IPS-18c (cell line): ENCODE results near the gene PDIA5.
"Not testable (repeated sequence)": the region's sequence is repeated elsewhere in the genome, so short reads cannot be mapped to it uniquely, and the experiment has no call there.

Source experiments
- H3K4me3 ChIP-seq: 2 replicates; pipeline ENCODE4 v1.7.0; 2013; ENCODE audit warnings: low read depth, mild to moderate bottlenecking, low read length, moderate library complexity; ENCODE audit not compliant: insufficient read depth
- H3K9me3 ChIP-seq: one replicate; pipeline ENCODE4 v1.6.1; 2013; ENCODE audit warnings: mild to moderate bottlenecking, low read length, moderate library complexity; ENCODE audit not compliant: control insufficient read depth, insufficient read depth

Gene PDIA5

GRCh38 chr3:123098426-123099330 is 31.9 kb downstream of the PDIA5 start:
- no peak overlapping the region; the same call in 1 of the 2 replicates for H3K4me3 ChIP-seq
- H3K9me3 ChIP-seq: no peaks in the 10 kb centered on the region

- no peaks in the 10 kb centered on the region for H3K9me3 ChIP-seq
- H3K4me3 ChIP-seq: no peak overlapping the region
Observed at GRCh38 chr3:123099331-123100192, 32.7 kb downstream of the PDIA5 start.

- Histone ChIP-seq H3K9me3 (no peaks in the 10 kb centered on the region), H3K4me3 (no peak overlapping the region)
Observed at GRCh38 chr3:123100193-123100776, 33.5 kb downstream of the PDIA5 start.

GRCh38 chr3:123102249-123102648 is 35.4 kb downstream of the PDIA5 start:
- Histone ChIP-seq H3K9me3 (no peaks in the 10 kb centered on the region), H3K4me3 (no peak overlapping the region)

- H3K9me3 ChIP-seq: no peaks in the 10 kb centered on the region
- H3K4me3 ChIP-seq: no peak overlapping the region
Observed at GRCh38 chr3:123102826-123103225, 36.0 kb downstream of the PDIA5 start.

GRCh38 chr3:123104550-123104949 is 37.7 kb downstream of the PDIA5 start:
- Histone ChIP-seq H3K9me3 (no peaks in the 10 kb centered on the region), H3K4me3 (no peak overlapping the region)

- Histone ChIP-seq H3K9me3 (no peaks in the 10 kb centered on the region), H3K4me3 (no peak overlapping the region)
Observed at GRCh38 chr3:123105201-123106189, 38.7 kb downstream of the PDIA5 start.

GRCh38 chr3:123110282-123110975 is 43.6 kb downstream of the PDIA5 start:
- no peak overlapping the region for H3K4me3 ChIP-seq
- no peaks in the 10 kb centered on the region for H3K9me3 ChIP-seq

- H3K9me3 ChIP-seq: no peaks in the 10 kb centered on the region
- no peak overlapping the region for H3K4me3 ChIP-seq
Observed at GRCh38 chr3:123110976-123111615, 44.3 kb downstream of the PDIA5 start.

GRCh38 chr3:123111640-123112039 is 44.8 kb downstream of the PDIA5 start:
- H3K9me3 ChIP-seq: no peaks in the 10 kb centered on the region
- no peak overlapping the region for H3K4me3 ChIP-seq

GRCh38 chr3:123112232-123112631 is 45.4 kb downstream of the PDIA5 start:
- Histone ChIP-seq H3K4me3 (no peak overlapping the region), H3K9me3 (no peaks in the 10 kb centered on the region)

GRCh38 chr3:123112656-123113055 is 45.8 kb downstream of the PDIA5 start:
- not testable (repeated sequence) for H3K9me3 ChIP-seq, H3K4me3 ChIP-seq

- Histone ChIP-seq H3K4me3 (no peak overlapping the region), H3K9me3 (no peaks in the 10 kb centered on the region)
Observed at GRCh38 chr3:123113889-123114450, 47.1 kb downstream of the PDIA5 start.

- no peaks in the 10 kb centered on the region for H3K9me3 ChIP-seq
- H3K4me3 ChIP-seq: no peak overlapping the region
Observed at GRCh38 chr3:123116116-123116515, 49.3 kb downstream of the PDIA5 start.

GRCh38 chr3:123119388-123119787 is 52.6 kb downstream of the PDIA5 start:
- Histone ChIP-seq H3K4me3 (no peak overlapping the region), H3K9me3 (no peaks in the 10 kb centered on the region)
